Measurements from ENCODE around the gene ATIC. TPM values are rescaled to one million over a fixed set of nuclear protein-coding genes. Genes with fewer than 3 reads are reported as not detected.

The ATIC gene
- total and polyA plus RNA-seq, 2 donors from 2014 or later: 75.9 to 101 TPM

- no peak overlapping the region for H3K4me3 ChIP-seq (ENCODE audit: low read length in 3 of 3)
- peaks cover 0 to 3% (median 0%) of the 10 kb centered on the region in 3 donors for H3K36me3 ChIP-seq (ENCODE audit: control insufficient read depth in 2 of 3, insufficient read depth in 3 of 3, low read length in 3 of 3)
- FAIRE-seq (no peak), DNase-seq (no peak)
- TF ChIP-seq CTCF (IDR thresholded peaks at IDR 0.05; ENCODE audit: borderline replicate concordance, extremely low read depth, insufficient read depth): no peak
- no peaks in the 10 kb centered on the region for H3K27me3 ChIP-seq (ENCODE audit: control insufficient read depth, insufficient read depth, low read length)
- intact Hi-C loops (cut with DNase I): no loop called here
- H3K9ac ChIP-seq (ENCODE audit: low read length in 3 of 3): no peak overlapping the region
- H3K27ac ChIP-seq (ENCODE audit: low read depth in 2 of 2, low read length in 2 of 2): no peak overlapping the region
- H3K9me3 ChIP-seq (ENCODE audit: control insufficient read depth in 2 of 3, insufficient read depth in 1 of 3, low read length in 3 of 3): no peaks in the 10 kb centered on the region
- H3K4me1 ChIP-seq (ENCODE audit: control insufficient read depth in 2 of 3, insufficient read depth in 2 of 3, low read depth in 1 of 3, low read length in 3 of 3): no peaks in the 10 kb centered on the region
These were observed 76.3 kb downstream of the ATIC start for GRCh38 chr2:215388002-215388728.

GRCh38 chr2:215390550-215390913 is 78.7 kb downstream of the ATIC start:
- H3K36me3 ChIP-seq (ENCODE audit: control insufficient read depth in 2 of 3, insufficient read depth in 3 of 3, low read length in 3 of 3): no peaks in the 10 kb centered on the region
- H3K27ac ChIP-seq (ENCODE audit: low read depth in 2 of 2, low read length in 2 of 2): no peak overlapping the region
- H3K27me3 ChIP-seq (ENCODE audit: control insufficient read depth, insufficient read depth, low read length): no peaks in the 10 kb centered on the region
- H3K4me1 ChIP-seq (ENCODE audit: control insufficient read depth in 2 of 3, insufficient read depth in 2 of 3, low read depth in 1 of 3, low read length in 3 of 3): no peaks in the 10 kb centered on the region
- no peak for DNase-seq
- H3K4me3 ChIP-seq (ENCODE audit: low read length in 3 of 3): no peak overlapping the region
- intact Hi-C loops (cut with DNase I): no loop called here
- no peaks in the 10 kb centered on the region for H3K9me3 ChIP-seq (ENCODE audit: control insufficient read depth in 2 of 3, insufficient read depth in 1 of 3, low read length in 3 of 3)
- no peak overlapping the region for H3K9ac ChIP-seq (ENCODE audit: low read length in 3 of 3)
- FAIRE-seq: no peak
- no peak for TF ChIP-seq CTCF (IDR thresholded peaks at IDR 0.05; ENCODE audit: borderline replicate concordance, extremely low read depth, insufficient read depth)

- Histone ChIP-seq H3K9me3 (ENCODE audit: control insufficient read depth in 2 of 3, insufficient read depth in 1 of 3, low read length in 3 of 3) (no peaks in the 10 kb centered on the region), H3K4me3 (ENCODE audit: low read length in 3 of 3) (no peak overlapping the region), H3K36me3 (ENCODE audit: control insufficient read depth in 2 of 3, insufficient read depth in 3 of 3, low read length in 3 of 3) (no peaks in the 10 kb centered on the region), H3K27ac (ENCODE audit: low read depth in 2 of 2, low read length in 2 of 2) (no peak overlapping the region), H3K9ac (ENCODE audit: low read length in 3 of 3) (no peak overlapping the region), H3K27me3 (ENCODE audit: control insufficient read depth, insufficient read depth, low read length) (no peaks in the 10 kb centered on the region), H3K4me1 (ENCODE audit: control insufficient read depth in 2 of 3, insufficient read depth in 2 of 3, low read depth in 1 of 3, low read length in 3 of 3) (no peaks in the 10 kb centered on the region)
- no peak for TF ChIP-seq CTCF (IDR thresholded peaks at IDR 0.05; ENCODE audit: borderline replicate concordance, extremely low read depth, insufficient read depth)
- intact Hi-C loops (cut with DNase I): no loop called here
- DNase-seq: no peak
- no peak for FAIRE-seq
These were observed 79.7 kb downstream of the ATIC start for GRCh38 chr2:215391531-215391930.

- Histone ChIP-seq H3K4me1 (ENCODE audit: control insufficient read depth in 2 of 3, insufficient read depth in 2 of 3, low read depth in 1 of 3, low read length in 3 of 3) (no peaks in the 10 kb centered on the region), H3K4me3 (ENCODE audit: low read length in 3 of 3) (no peak overlapping the region), H3K27me3 (ENCODE audit: control insufficient read depth, insufficient read depth, low read length) (no peaks in the 10 kb centered on the region), H3K9me3 (ENCODE audit: control insufficient read depth in 2 of 3, insufficient read depth in 1 of 3, low read length in 3 of 3) (no peaks in the 10 kb centered on the region), H3K27ac (ENCODE audit: low read depth in 2 of 2, low read length in 2 of 2) (no peak overlapping the region), H3K36me3 (ENCODE audit: control insufficient read depth in 2 of 3, insufficient read depth in 3 of 3, low read length in 3 of 3) (no peaks in the 10 kb centered on the region), H3K9ac (ENCODE audit: low read length in 3 of 3) (no peak overlapping the region)
- DNase-seq: no peak
- no peak for FAIRE-seq
- intact Hi-C loops (cut with DNase I): no loop called here
- no peak for TF ChIP-seq CTCF (IDR thresholded peaks at IDR 0.05; ENCODE audit: borderline replicate concordance, extremely low read depth, insufficient read depth)
These were observed 80.3 kb downstream of the ATIC start for GRCh38 chr2:215392164-215392563.

Data from kidney (tissue), 14 donors.